HepG2 (cell line): ENCODE data around the gene SEC14L5. TPM values are rescaled to one million over a fixed set of nuclear protein-coding genes. Genes with fewer than 3 reads are reported as not detected.

Experiments
- ATAC-seq: fragments of 200-7000 bp; cut with Tn5 transposase; 3 replicates; pipeline ENCODE4 v1.9.1; 2020; ENCODE audit warnings: mild to moderate bottlenecking, moderate library complexity
- BruUV-seq: library from RNA; stranded (reverse); fragments of 400-500 nt; replicated peaks from 2 replicates; lab custom pipeline; 2021; lab: Mats Ljungman, UMichigan
- CTCF ChIA-PET: fragments of 300-600 bp; formaldehyde crosslinking; extraction: SDS; loops from one replicate; lab custom pipeline; 2021; ENCODE audit warnings: low total read pairs, inconsistent platforms, low intra/inter-chr PET ratio; lab: Yijun Ruan, JAX
- POLR2A ChIA-PET: fragments of 350-600 bp; sonication (Branson Sonifier 250); formaldehyde crosslinking; loops from one replicate; lab custom pipeline; 2020; ENCODE audit warnings: antibody characterized with exemption, inconsistent platforms; lab: Yijun Ruan, JAX
- DNase-seq: peaks from one replicate; pipeline ENCODE4 v3.0.0-alpha.2; 2015; ENCODE audit warnings: low spot score
- FAIRE-seq: peaks from 3 replicates; lab custom pipeline; 2011; peaks lifted over from hg19 to GRCh38; lab: Jason Lieb, UNC
- H2AFZ ChIP-seq: one replicate; pipeline ENCODE4 v1.6.1; 2011; ENCODE audit warnings: low read length, inconsistent platforms
- H3K27ac ChIP-seq: fragments of 300-600 bp; 3 replicates; pipeline ENCODE4 v1.8.0; 2011; ENCODE audit warnings: mixed run types, mild to moderate bottlenecking, mixed read lengths, low read length, inconsistent platforms; ENCODE audit not compliant: insufficient read depth; ENCODE audit errors: extremely low read length
- H3K27me3 ChIP-seq, 2 experiments: fragments of 200-600 bp in 1 of 2; 2 replicates in 1 of 2; 3 replicates in 1 of 2; pipeline versions ENCODE4 v1.6.0 to v1.8.0; 2011; ENCODE audit warnings: low read length in 2 of 2, mild to moderate bottlenecking in 2 of 2, moderate library complexity in 2 of 2, inconsistent platforms in 1 of 2; ENCODE audit not compliant: insufficient read depth in 2 of 2, control insufficient read depth in 1 of 2
- H3K36me3 ChIP-seq, 2 experiments: fragments of 200-600 bp in 1 of 2; replicated peaks in 1 of 2; 2 replicates in 1 of 2; 3 replicates in 1 of 2; pipeline versions ENCODE4 v1.5.1 to v1.8.0; 2011; ENCODE audit warnings: low read length in 2 of 2, inconsistent platforms in 1 of 2; ENCODE audit not compliant: insufficient read depth in 2 of 2, control insufficient read depth in 1 of 2
- H3K4me1 ChIP-seq: 2 replicates; pipeline ENCODE4 v1.5.1; 2012; ENCODE audit warnings: low read length, inconsistent platforms; ENCODE audit not compliant: insufficient read depth
- H3K4me2 ChIP-seq: 2 replicates; pipeline ENCODE4 v1.6.0; 2011; ENCODE audit warnings: low read depth, low read length, inconsistent platforms
- H3K4me3 ChIP-seq, 3 experiments: fragments of 200-600 bp in 1 of 3; sonication (generic), shearing (Covaris generic) in 1 of 3; replicated peaks in 1 of 3; 2 replicates each; pipeline ENCODE4 v1.5.1; 2011 to 2016; ENCODE audit warnings: low read length in 3 of 3, inconsistent platforms in 2 of 3, low read depth in 2 of 3, mild to moderate bottlenecking in 2 of 3, control low read depth in 1 of 3, mixed read lengths in 1 of 3; ENCODE audit not compliant: insufficient read depth in 1 of 3
- H3K79me2 ChIP-seq: one replicate; pipeline ENCODE4 v1.6.1; 2011; ENCODE audit warnings: low read length, inconsistent platforms; ENCODE audit not compliant: insufficient read depth
- H3K9ac ChIP-seq: 2 replicates; pipeline ENCODE4 v1.6.0; 2011; ENCODE audit warnings: mild to moderate bottlenecking, low read depth, low read length, inconsistent platforms; ENCODE audit not compliant: insufficient read depth
- H3K9me3 ChIP-seq: 2 replicates; pipeline ENCODE4 v1.5.1; 2012; ENCODE audit warnings: mild to moderate bottlenecking, low read length
- H4K20me1 ChIP-seq: 2 replicates; pipeline ENCODE4 v1.6.0; 2011; ENCODE audit warnings: inconsistent platforms, mild to moderate bottlenecking, low read length, moderate library complexity; ENCODE audit not compliant: insufficient read depth
- AGO1 ChIP-seq: fragments of 200-400 bp; formaldehyde crosslinking; IDR thresholded peaks from 2 replicates; pipeline ENCODE4 v1.6.1; 2017; ENCODE audit warnings: mild to moderate bottlenecking, low read depth, low read length, moderate library complexity; ENCODE audit not compliant: poor library complexity, severe bottlenecking
- CEBPG ChIP-seq: IDR thresholded peaks from 2 replicates; pipeline ENCODE4 v1.6.1; 2016
- HBP1 ChIP-seq: IDR thresholded peaks from 2 replicates; pipeline ENCODE4 v1.6.1; 2016; ENCODE audit warnings: low read depth, control low read depth
- NBN ChIP-seq: fragments of 450-650 bp; conservative IDR thresholded peaks from 2 replicates; pipeline ENCODE4 v1.6.1; 2017
- NCOR1 ChIP-seq: fragments of 200-600 bp; sonication (generic); IDR thresholded peaks from 2 replicates; pipeline ENCODE4 v1.7.0; 2017; ENCODE audit warnings: antibody characterized with exemption, low read length, borderline replicate concordance
- RAD21 ChIP-seq: fragments of 450-650 bp; formaldehyde crosslinking; IDR thresholded peaks from 2 replicates; pipeline ENCODE4 v1.5.0; 2020; ENCODE audit warnings: mild to moderate bottlenecking
- RCOR2 ChIP-seq: IDR thresholded peaks from 2 replicates; pipeline ENCODE4 v1.6.1; 2016; ENCODE audit warnings: missing biosample characterization, missing genetic modification reagents
- SMC3 ChIP-seq: IDR thresholded peaks from 2 replicates; pipeline ENCODE4 v1.6.1; 2011; ENCODE audit warnings: low read length, improper control_type of control experiment
- TFAP4 ChIP-seq: sonication (generic); IDR thresholded peaks from 2 replicates; pipeline ENCODE4 v1.6.1; 2016; ENCODE audit warnings: low read depth, borderline replicate concordance
- TFDP1 ChIP-seq: IDR thresholded peaks from 2 replicates; pipeline ENCODE4 v1.6.1; 2016; ENCODE audit warnings: missing compliant biosample characterization, missing genetic modification reagents, borderline replicate concordance
- ZKSCAN1 ChIP-seq: fragments of 150-350 bp; IDR thresholded peaks from 2 replicates; pipeline ENCODE4 v1.6.1; 2014; ENCODE audit warnings: low read length
- ZNF274 ChIP-seq: sonication (generic); formaldehyde crosslinking; IDR thresholded peaks from 2 replicates; pipeline ENCODE4 v1.5.1; 2020; ENCODE audit warnings: mild to moderate bottlenecking, missing genetic modification reagents
- ZNF687 ChIP-seq: sonication (generic); formaldehyde crosslinking; IDR thresholded peaks from 2 replicates; pipeline ENCODE4 v1.5.1; 2020; ENCODE audit warnings: mild to moderate bottlenecking, missing genetic modification reagents, moderate library complexity
- WGBS: methylation state at CpG from one replicate; pipeline ENCODE4 v1.1.6; 2017; ENCODE audit warnings: low lambda C conversion rate; 5-methylcytosine and 5-hydroxymethylcytosine counted together
- in situ Hi-C: cut with HindIII; loops from 2 replicates; pipeline ENCODE4 v1.10.0; 2017; ENCODE audit warnings: low pct_unique_long_range_greater_than_20kb; ENCODE audit not compliant: extremely low pct_ligation_motif_present
- intact Hi-C: fragments of 100-400 bp; cut with micrococcal nuclease; formaldehyde crosslinking; loops from one replicate; pipeline ENCODE4 v1.10.0; 2022; ENCODE audit not compliant: unreplicated experiment
- polyA plus RNA-seq, 8 experiments: library from polyadenylated mRNA; depleted of rRNA in 3 of 8; stranded (reverse) in 7 of 8; unstranded in 1 of 8; fragments of >200 nt; fragmentation: Illumina TruSeq in 4 of 8; extraction: Trizol in 4 of 8; gene quantifications; 2 replicates each; pipeline versions ENCODE4 v1.2.1 to v1.2.3, GENCODE V29; 2011 to 2016; ENCODE audit warnings: low read depth in 4 of 8, missing spikeins in 1 of 8, mixed read lengths in 1 of 8; ENCODE audit not compliant: insufficient read depth in 1 of 8
- total RNA-seq, 5 experiments: library from RNA; depleted of rRNA; stranded (reverse); fragments of >200 nt; fragmentation: Illumina TruSeq; extraction: Trizol; gene quantifications; 2 replicates each; pipeline ENCODE4 v1.2.3, GENCODE V29; 2016; ENCODE audit warnings: low read depth in 1 of 5

SEC14L5 gene
- total and polyA plus RNA-seq, 2 of the 13 experiments (the other 11 are each of a cell fraction or from before 2014, with no cell fraction given): 0.40 to 0.42 TPM

- TF ChIP-seq ZNF687 (CRISPR knock-in tag) (0 out of 2 replicates have a peak, but pooled peaks have one; percentile 28), CEBPG (CRISPR knock-in tag) (no peak), RAD21 (CRISPR knock-in tag) (peak; percentile 52; the same call in 1 of the 2 replicates), TFAP4 (peak; percentile 27; the same call in 1 of the 2 replicates), ZNF274 (0 out of 2 replicates have a peak, but pooled peaks have one; percentile 50), SMC3 (peak; percentile 62; the same call in 1 of the 2 replicates)
Measured at GRCh38 chr16:5058476-5058875, 100.3 kb downstream of the SEC14L5 start (continued).

- no peaks in the 10 kb centered on the region for H4K20me1 ChIP-seq
- intact Hi-C loops: no loop called here
- H3K9me3 ChIP-seq: no peaks in the 10 kb centered on the region
- H3K4me1 ChIP-seq: peaks cover 7% of the 10 kb centered on the region; the same call in 1 of the 2 replicates
- ATAC-seq (no peak), FAIRE-seq (no peak), DNase-seq (no peak)
- ChIA-PET CTCF (no interaction called here), POLR2A (interaction anchor here (2.0 kb wide), 1 partner anchor 13 kb away, joined by 8 read pairs; the partner anchor contains the start of gene ALG1)
- WGBS: 54% methylated on average over 6 of the region's 6 CpGs
- H3K27ac ChIP-seq: no peak overlapping the region
- H2AFZ ChIP-seq: no peak overlapping the region
- no TSS peak for BruUV-seq
- in situ Hi-C loops: no loop called here
- peaks cover 0 to 13% of the 10 kb centered on the region in 2 experiments; a peak in 2 of 5 replicates for H3K27me3 ChIP-seq
- H3K4me2 ChIP-seq: no peak overlapping the region
- no peak overlapping the region for H3K9ac ChIP-seq
- H3K79me2 ChIP-seq: no peaks in the 10 kb centered on the region
- no peak overlapping the region for H3K4me3 ChIP-seq
- no peaks in the 10 kb centered on the region for H3K36me3 ChIP-seq
- TF ChIP-seq TFDP1 (CRISPR knock-in tag): no peak
- no peak for TF ChIP-seq HBP1
- no peak for TF ChIP-seq NBN
- no peak for TF ChIP-seq RCOR2
- TF ChIP-seq AGO1: no peak
- no peak for TF ChIP-seq ZKSCAN1
- TF ChIP-seq NCOR1: no peak
Measured at GRCh38 chr16:5059386-5060072, 101.4 kb downstream of the SEC14L5 start.
